Endothelial cell of umbilical vein (primary cell): ENCODE results near the gene CRHR1. TPM values are rescaled to one million over a fixed set of nuclear protein-coding genes. Genes with fewer than 3 reads are reported as not detected.

Experiments used
- BruUV-seq: library from RNA; stranded (reverse); fragments of 400-500 nt; replicated peaks from 2 replicates; lab custom pipeline; 2021; lab: Mats Ljungman, UMichigan
- CTCF ChIA-PET: fragments of 300-600, 350-600 bp; sonication (Branson Sonifier 250); formaldehyde crosslinking; loops from one replicate; lab custom pipeline; 2021; ENCODE audit warnings: antibody characterized with exemption, inconsistent platforms; lab: Charles Lee
- POLR2A ChIA-PET: fragments of 300-600, 350-600 bp; sonication (Branson Sonifier 250); formaldehyde crosslinking; loops from one replicate; lab custom pipeline; 2021; ENCODE audit warnings: antibody characterized with exemption, inconsistent platforms; lab: Charles Lee
- DNase-seq: peaks from one replicate; pipeline ENCODE4 v3.0.0-alpha.2; 2011; ENCODE audit warnings: low read depth, low spot score
- FAIRE-seq: peaks from 2 replicates; lab custom pipeline; 2011; peaks lifted over from hg19 to GRCh38; lab: Jason Lieb, UNC
- H2AFZ ChIP-seq: 2 replicates; pipeline ENCODE4 v1.6.0; 2012; ENCODE audit warnings: low read depth, low read length, control low read depth, inconsistent platforms
- H3K27ac ChIP-seq: 2 replicates; pipeline ENCODE4 v1.5.1; 2011; ENCODE audit warnings: low read depth, mild to moderate bottlenecking, control low read depth, low read length, moderate library complexity; ENCODE audit not compliant: insufficient read depth
- H3K27me3 ChIP-seq, 2 experiments: 2 replicates each; pipeline versions ENCODE4 v1.6.0 to v1.6.1; 2011; ENCODE audit warnings: low read length in 2 of 2, mixed read lengths in 1 of 2; ENCODE audit not compliant: control insufficient read depth in 2 of 2, insufficient read depth in 2 of 2
- H3K36me3 ChIP-seq, 2 experiments: 2 replicates in 1 of 2; 3 replicates in 1 of 2; pipeline ENCODE4 v1.5.1; 2011; ENCODE audit warnings: low read length in 2 of 2, mild to moderate bottlenecking in 1 of 2, moderate library complexity in 1 of 2; ENCODE audit not compliant: control insufficient read depth in 2 of 2, insufficient read depth in 2 of 2; ENCODE audit errors: extremely low read depth in 1 of 2
- H3K4me1 ChIP-seq: 3 replicates; pipeline ENCODE4 v1.5.1; 2011; ENCODE audit warnings: mild to moderate bottlenecking, low read length; ENCODE audit not compliant: control insufficient read depth, insufficient read depth; ENCODE audit errors: extremely low read depth
- H3K4me2 ChIP-seq: 2 replicates; pipeline ENCODE4 v1.6.1; 2011; ENCODE audit warnings: low read length, control low read depth, mixed read lengths; ENCODE audit not compliant: insufficient read depth
- H3K4me3 ChIP-seq, 3 experiments: fragments of 200-600 bp in 1 of 3; sonication (generic), shearing (Covaris generic) in 1 of 3; replicated peaks in 1 of 3; 2 replicates each; pipeline ENCODE4 v1.5.1; 2011 to 2016; ENCODE audit warnings: control low read depth in 3 of 3, low read length in 3 of 3, mild to moderate bottlenecking in 2 of 3, inconsistent platforms in 1 of 3, low read depth in 1 of 3, moderate library complexity in 1 of 3; ENCODE audit not compliant: insufficient read depth in 1 of 3
- H3K79me2 ChIP-seq: 2 replicates; pipeline ENCODE4 v1.6.0; 2012; ENCODE audit warnings: low read length, inconsistent platforms; ENCODE audit not compliant: control insufficient read depth, insufficient read depth
- H3K9ac ChIP-seq: replicated peaks from 2 replicates; pipeline ENCODE3; 2011; ENCODE audit warnings: low read length, control low read depth; ENCODE audit not compliant: insufficient read depth; ENCODE audit errors: extremely low read depth
- H3K9me1 ChIP-seq: replicated peaks from 3 replicates; pipeline ENCODE4 v1.6.0; 2011; ENCODE audit warnings: mild to moderate bottlenecking, low read length; ENCODE audit not compliant: control insufficient read depth, insufficient read depth; ENCODE audit errors: extremely low read depth
- H3K9me3 ChIP-seq: replicated peaks from 2 replicates; pipeline ENCODE4 v1.5.1; 2012; ENCODE audit warnings: low read length, inconsistent platforms; ENCODE audit not compliant: control insufficient read depth, insufficient read depth
- H4K20me1 ChIP-seq: replicated peaks from 2 replicates; pipeline ENCODE3; 2011; ENCODE audit warnings: mild to moderate bottlenecking, low read length; ENCODE audit not compliant: control insufficient read depth, insufficient read depth; ENCODE audit errors: extremely low read depth
- CTCF ChIP-seq, 2 donors: IDR thresholded peaks; 1 replicate in 1 of 2; 2 replicates in 1 of 2; pipeline ENCODE4 v1.5.1; 2011; ENCODE audit warnings: low read length in 2 of 2, mild to moderate bottlenecking in 2 of 2, moderate library complexity in 2 of 2, control low read depth in 1 of 2, inconsistent platforms in 1 of 2, low read depth in 1 of 2; ENCODE audit not compliant: insufficient read depth in 1 of 2; ENCODE audit errors: extremely low read depth in 1 of 2
- EZH2 ChIP-seq: IDR thresholded peaks from 2 replicates; pipeline ENCODE4 v1.6.1; 2012; ENCODE audit warnings: borderline replicate concordance, low read depth, mild to moderate bottlenecking, moderate library complexity, low read length, inconsistent platforms; ENCODE audit not compliant: severe bottlenecking
- FOS ChIP-seq: IDR thresholded peaks from 2 replicates; pipeline ENCODE4 v1.6.1; 2011; ENCODE audit warnings: mild to moderate bottlenecking, low read length, moderate library complexity, borderline replicate concordance; ENCODE audit not compliant: insufficient read depth
- GATA2 ChIP-seq: IDR thresholded peaks from 2 replicates; pipeline ENCODE4 v1.7.0; 2011; ENCODE audit warnings: low read depth, mild to moderate bottlenecking, moderate library complexity, mixed read lengths, low read length; ENCODE audit not compliant: insufficient read length, insufficient read depth
- JUN ChIP-seq: IDR thresholded peaks from 2 replicates; pipeline ENCODE4 v1.6.1; 2011; ENCODE audit warnings: borderline replicate concordance, low read depth; ENCODE audit not compliant: insufficient read length, insufficient read depth
- MYC ChIP-seq: IDR thresholded peaks from one replicate; pipeline ENCODE4 v1.6.1; 2011; ENCODE audit warnings: mild to moderate bottlenecking, low read depth, low read length
- POLR2A ChIP-seq: IDR thresholded peaks from 2 replicates; pipeline ENCODE4 v1.6.1; 2012; ENCODE audit warnings: low read depth, mild to moderate bottlenecking, control low read depth, low read length
- POLR2AphosphoS5 ChIP-seq: IDR thresholded peaks from 2 replicates; pipeline ENCODE4 v1.6.1; 2012; ENCODE audit warnings: low read depth, mild to moderate bottlenecking, control low read depth, low read length, moderate library complexity; ENCODE audit not compliant: insufficient read depth
- dilution Hi-C: fragments of 300-500 bp; cut with MboI; formaldehyde crosslinking; loops from one replicate; pipeline ENCODE4 v1.15.0; 2019; ENCODE audit warnings: low sequenced_read_pairs; ENCODE audit not compliant: extremely low pct_ligation_motif_present
- intact Hi-C: fragments of 100-400 bp; cut with micrococcal nuclease; formaldehyde crosslinking; loops from one replicate; pipeline ENCODE4 v1.10.0; 2022
- polyA plus RNA-seq, 4 experiments: library from polyadenylated mRNA; depleted of rRNA in 3 of 4; stranded (reverse) in 3 of 4; unstranded in 1 of 4; fragments of >200 nt; gene quantifications; 2 replicates each; pipeline versions ENCODE4 v1.2.1 to v1.2.3, GENCODE V29; 2011 to 2012; ENCODE audit warnings: missing spikeins in 1 of 4
- total RNA-seq: library from RNA; stranded (reverse); gene quantifications from 2 replicates; pipeline ENCODE4 v1.2.3, GENCODE V29; 2021
- TF ChIP-seq, protein P1 (sequence below): IDR thresholded peaks from 2 replicates; pipeline ENCODE4 v1.6.1; 2011; ENCODE audit not compliant: insufficient read depth, insufficient read length

The CRHR1 gene
- total and polyA plus RNA-seq, 2 donors (not counting 3 experiments of a cell fraction or from before 2014, with no cell fraction given) = not detected

GRCh38 chr17:45837187-45837586, 53.1 kb downstream of the CRHR1 start:
- Histone ChIP-seq H2AFZ (no peak overlapping the region), H3K9me1 (no peaks in the 10 kb centered on the region), H3K9me3 (no peaks in the 10 kb centered on the region), H3K4me1 (no peaks in the 10 kb centered on the region), H3K27me3 (no peaks in the 10 kb centered on the region), H3K9ac (no peak overlapping the region), H3K36me3 (no peaks in the 10 kb centered on the region), H3K4me2 (no peak overlapping the region), H3K79me2 (no peaks in the 10 kb centered on the region), H3K27ac (no peak overlapping the region), H3K4me3 (no peak overlapping the region), H4K20me1 (no peaks in the 10 kb centered on the region)
- TF ChIP-seq CTCF (IDR thresholded peaks at IDR 0.05; ENCODE audit: extremely low read depth in 1 of 2, insufficient read depth in 1 of 2, low read depth in 1 of 2, low read length in 2 of 2) (no peak), MYC (no peak), JUN (no peak), POLR2A (no peak), GATA2 (no peak), POLR2AphosphoS5 (no peak), FOS (no peak), EZH2 (no peak)
- TF ChIP-seq, protein P1, sequence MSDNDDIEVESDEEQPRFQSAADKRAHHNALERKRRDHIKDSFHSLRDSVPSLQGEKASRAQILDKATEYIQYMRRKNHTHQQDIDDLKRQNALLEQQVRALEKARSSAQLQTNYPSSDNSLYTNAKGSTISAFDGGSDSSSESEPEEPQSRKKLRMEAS = no peak
- dilution Hi-C loops = no loop called here
- intact Hi-C loops = loop anchor here (10.0 kb wide), 1 partner anchor 442 kb away; no protein-coding TSS in a partner anchor
- BruUV-seq = no TSS peak
- ChIA-PET CTCF (interaction anchor here (1.8 to 4.1 kb wide), 3 partner anchors 15 to 197 kb away, joined by 5 to 33 read pairs (median 23); no protein-coding TSS in a partner anchor), POLR2A (no interaction called here)
- FAIRE-seq (no peak), DNase-seq (no peak)
